Body of pancreas (tissue), 2 donors: Measurements from ENCODE around the gene NUDCD2. TPM values are rescaled to one million over a fixed set of nuclear protein-coding genes. Genes with fewer than 3 reads are reported as not detected.

Experiments
- small RNA-seq: library from RNA; depleted of rRNA; stranded (forward); fragments of <200 nt; gene quantifications from one replicate; pipeline ENCODE3, GENCODE V24; 2016
- total RNA-seq, 2 donors: library from RNA; depleted of rRNA; stranded (reverse); fragments of >200 nt; gene quantifications; one replicate each; pipeline ENCODE4 v1.1.0, GENCODE V29; 2016

The NUDCD2 gene
- total RNA-seq, 2 donors from 2014 or later: 2.0 to 4.2 TPM

Small RNAs within 50 kb of the gene (small RNA-seq; reads per million reads assigned to genes)
- not detected for gene AC008723.1

Other genes starting within 250 kb of the NUDCD2 start
- 100 to 1,000 TPM in 1 of 2 donors, 10 to 100 TPM in 1; 52.4 to 118 TPM for gene CCNG1, start 22.5 kb downstream of the NUDCD2 start, total RNA-seq
- not detected for gene HMMR, start 530 bp upstream of the NUDCD2 start, total RNA-seq
- gene MAT2B, start 45.5 kb upstream of the NUDCD2 start, total RNA-seq: 10 to 100 TPM; 18.5 to 29.1 TPM